CD4-positive, alpha-beta T cell (primary cell): Measurements from ENCODE around the gene CFAP99. TPM values are rescaled to one million over a fixed set of nuclear protein-coding genes. Genes with fewer than 3 reads are reported as not detected.
A peak's percentile ranks its signal among the peaks of the same experiment; 100 is the strongest.

Source experiments
- ATAC-seq: fragments of 200-7000 bp; cut with Tn5 transposase; one replicate; pipeline ENCODE4 v1.10.0; 2022; ENCODE audit warnings: mild to moderate bottlenecking; ENCODE audit not compliant: poor library complexity
- CTCF ChIA-PET: fragments of 350-600 bp; sonication (Branson Sonifier 250); formaldehyde crosslinking; loops from one replicate; lab custom pipeline; 2021; ENCODE audit warnings: antibody characterized with exemption, inconsistent platforms; lab: Charles Lee
- POLR2A ChIA-PET: fragments of 350-600 bp; sonication (Branson Sonifier 250); formaldehyde crosslinking; loops from one replicate; lab custom pipeline; 2021; ENCODE audit warnings: antibody characterized with exemption, inconsistent platforms; lab: Charles Lee
- DNase-seq, 14 experiments: peaks; one replicate each; pipeline ENCODE4 v3.0.0-alpha.2; 2013 to 2020; ENCODE audit warnings: mixed read lengths in 2 of 14
- H3K27ac ChIP-seq, 2 donors: one replicate each; pipeline versions ENCODE4 v1.5.1 to v1.7.0; 2013; ENCODE audit warnings: low read length in 2 of 2, low read depth in 1 of 2, mild to moderate bottlenecking in 1 of 2
- H3K27me3 ChIP-seq, 2 experiments: 1 replicate in 1 of 2; 2 replicates in 1 of 2; pipeline versions ENCODE4 v1.6.1 to v1.7.0; 2013; ENCODE audit warnings: low read length in 2 of 2, control low read depth in 1 of 2, mild to moderate bottlenecking in 1 of 2, moderate library complexity in 1 of 2; ENCODE audit not compliant: insufficient read depth in 2 of 2, control insufficient read depth in 1 of 2
- H3K36me3 ChIP-seq: one replicate; pipeline ENCODE4 v1.6.1; 2013; ENCODE audit warnings: low read length, control low read depth; ENCODE audit not compliant: insufficient read depth
- H3K4me1 ChIP-seq: one replicate; pipeline ENCODE4 v1.6.1; 2013; ENCODE audit warnings: low read length, control low read depth; ENCODE audit not compliant: insufficient read depth
- H3K4me3 ChIP-seq: one replicate; pipeline ENCODE4 v1.5.1; 2013; ENCODE audit warnings: mild to moderate bottlenecking, low read length, moderate library complexity
- H3K9me3 ChIP-seq, 2 experiments: 1 replicate in 1 of 2; 2 replicates in 1 of 2; pipeline versions ENCODE4 v1.6.1 to v1.7.0; 2013; ENCODE audit warnings: low read length in 2 of 2, mild to moderate bottlenecking in 2 of 2, control low read depth in 1 of 2, moderate library complexity in 1 of 2; ENCODE audit not compliant: control insufficient read depth in 1 of 2, insufficient read depth in 1 of 2
- H3K27ac Mint-ChIP-seq: one replicate; pipeline ENCODE4 v1.8.0; 2020; ENCODE audit warnings: mixed read lengths
- H3K27me3 Mint-ChIP-seq: one replicate; pipeline ENCODE4 v1.8.0; 2021; ENCODE audit warnings: mixed read lengths
- H3K36me3 Mint-ChIP-seq: one replicate; pipeline ENCODE4 v1.8.0; 2021; ENCODE audit warnings: low read depth, mixed read lengths
- H3K4me1 Mint-ChIP-seq: one replicate; pipeline ENCODE4 v1.8.0; 2021; ENCODE audit warnings: low read depth, mixed read lengths
- H3K4me3 Mint-ChIP-seq: one replicate; pipeline ENCODE4 v1.8.0; 2020; ENCODE audit warnings: mild to moderate bottlenecking, mixed read lengths
- H3K9me3 Mint-ChIP-seq: one replicate; pipeline ENCODE4 v1.8.0; 2020; ENCODE audit warnings: mixed read lengths
- CTCF ChIP-seq: fragments of 200-600 bp; IDR thresholded peaks from one replicate; pipeline ENCODE4 v1.8.0; 2022; ENCODE audit warnings: antibody characterized with exemption, mild to moderate bottlenecking
- intact Hi-C, 2 experiments: fragments of 100-400 bp; cut with DNase I in 1 of 2; cut with micrococcal nuclease in 1 of 2; formaldehyde crosslinking; loops; one replicate each; pipeline versions ENCODE4 v1.15.1 to v1.9.0; 2023 to 2025; cut with DNase I, micrococcal nuclease
- total RNA-seq, 174 experiments: library from RNA in 2 of 174; stranded (reverse) in 2 of 174; gene quantifications; one replicate each; pipeline ENCODE4 v1.2.3 and lab custom pipeline; 2021 to 2026

CFAP99 gene
- total RNA-seq, 2 experiments from 2014 or later, result 0.17 TPM; not detected in 1

GRCh38 chr4:2437475-2438215 lies 18.9 kb downstream of the CFAP99 start:
- no peaks in the 10 kb centered on the region for H3K9me3 Mint-ChIP-seq
- H3K36me3 Mint-ChIP-seq, result no peaks in the 10 kb centered on the region
- H3K4me3 Mint-ChIP-seq, result no peak overlapping the region
- ChIA-PET POLR2A (no interaction called here), CTCF (no interaction called here)
- DNase-seq, result no peak
- H3K27me3 ChIP-seq, result no peaks in the 10 kb centered on the region
- no peaks in the 10 kb centered on the region for H3K36me3 ChIP-seq
- no peak for TF ChIP-seq CTCF
- H3K27ac ChIP-seq, result no peak overlapping the region
- H3K27me3 Mint-ChIP-seq, result no peaks in the 10 kb centered on the region
- intact Hi-C loops, result no loop called here
- H3K4me3 ChIP-seq, result no peak overlapping the region
- H3K4me1 ChIP-seq, result peaks cover 9% of the 10 kb centered on the region
- no peaks in the 10 kb centered on the region for H3K9me3 ChIP-seq
- H3K4me1 Mint-ChIP-seq, result no peaks in the 10 kb centered on the region
- H3K27ac Mint-ChIP-seq, result no peak overlapping the region
- ATAC-seq, result no peak

- intact Hi-C loops, result no loop called here
- POLR2A ChIA-PET, result interaction anchor here (0.9 kb wide), 1 partner anchor 30 kb away, joined by 3 read pairs; the partner anchor contains the start of gene RNF4
- no peaks in the 10 kb centered on the region for H3K9me3 Mint-ChIP-seq
- H3K4me3 Mint-ChIP-seq, result no peak overlapping the region
- H3K4me1 Mint-ChIP-seq, result no peaks in the 10 kb centered on the region
- no peaks in the 10 kb centered on the region for H3K36me3 Mint-ChIP-seq
- H3K27ac Mint-ChIP-seq, result no peak overlapping the region
- Histone ChIP-seq H3K4me1 (peaks cover 9% of the 10 kb centered on the region), H3K36me3 (no peaks in the 10 kb centered on the region), H3K9me3 (no peaks in the 10 kb centered on the region), H3K4me3 (no peak overlapping the region), H3K27ac (no peak overlapping the region), H3K27me3 (no peaks in the 10 kb centered on the region)
- no peak for DNase-seq
- CTCF ChIA-PET, result interaction anchor here (1.6 kb wide), 1 partner anchor 219 kb away, joined by 6 read pairs; no protein-coding TSS in a partner anchor
- ATAC-seq, result no peak
- no peaks in the 10 kb centered on the region for H3K27me3 Mint-ChIP-seq
- TF ChIP-seq CTCF, result no peak
Observed at GRCh38 chr4:2438822-2439718, 20.3 kb downstream of the CFAP99 start.

GRCh38 chr4:2441393-2442174 lies 22.8 kb downstream of the CFAP99 start:
- H3K36me3 ChIP-seq, result no peaks in the 10 kb centered on the region
- H3K27ac ChIP-seq, result no peak overlapping the region
- TF ChIP-seq CTCF, result peak; percentile 69
- H3K9me3 Mint-ChIP-seq, result no peaks in the 10 kb centered on the region
- no peaks in the 10 kb centered on the region for H3K9me3 ChIP-seq
- peak; percentile 99 for ATAC-seq
- H3K36me3 Mint-ChIP-seq, result no peaks in the 10 kb centered on the region
- DNase-seq, result peak; percentile 52 to 87 (median 67)
- H3K4me3 Mint-ChIP-seq, result no peak overlapping the region
- H3K4me1 Mint-ChIP-seq, result no peaks in the 10 kb centered on the region
- H3K4me1 ChIP-seq, result peaks cover 9% of the 10 kb centered on the region
- H3K27me3 Mint-ChIP-seq, result no peaks in the 10 kb centered on the region
- intact Hi-C loops, result loop anchor here (1.0 kb wide), 1 partner anchor 221 kb away; no protein-coding TSS in a partner anchor
- POLR2A ChIA-PET, result interaction anchor here (0.8 to 1.0 kb wide), 2 partner anchors 28 to 94 kb away, joined by 3 read pairs; no protein-coding TSS in a partner anchor
- no peak overlapping the region for H3K4me3 ChIP-seq
- H3K27ac Mint-ChIP-seq, result no peak overlapping the region
- H3K27me3 ChIP-seq, result no peaks in the 10 kb centered on the region
- CTCF ChIA-PET, result interaction anchor here (0.5 to 2.1 kb wide), 22 partner anchors 9 to 225 kb away, joined by 3 to 23 read pairs (median 4); partner anchors contain the start of genes CFAP99, RNF4 and ZFYVE28
